HepG2 (cell line): Measurements from ENCODE around the gene CIAO3. TPM values are rescaled to one million over a fixed set of nuclear protein-coding genes. Genes with fewer than 3 reads are reported as not detected.
A peak's percentile ranks its signal among the peaks of the same experiment; 100 is the strongest.

Experiments
- ATF2 ChIP-seq: sonication (generic); formaldehyde crosslinking; IDR thresholded peaks from 2 replicates; pipeline ENCODE4 v1.4.0; 2020; ENCODE audit warnings: missing genetic modification reagents
- DNMT1 ChIP-seq: sonication (generic); formaldehyde crosslinking; IDR thresholded peaks from 2 replicates; pipeline ENCODE4 v1.5.1; 2020; ENCODE audit warnings: mild to moderate bottlenecking, missing genetic modification reagents
- HIC2 ChIP-seq: sonication (generic); formaldehyde crosslinking; IDR thresholded peaks from 2 replicates; pipeline ENCODE4 v1.9.0; 2022; ENCODE audit warnings: low read depth, missing genetic modification reagents
- LCORL ChIP-seq, 2 experiments: fragments of 450-650 bp in 1 of 2; sonication (generic) in 1 of 2; formaldehyde crosslinking in 1 of 2; IDR thresholded peaks; 2 replicates each; pipeline versions ENCODE4 v1.5.0 to v1.6.1; 2017 to 2020; ENCODE audit warnings: antibody characterized with exemption in 1 of 2, missing genetic modification reagents in 1 of 2
- SALL1 ChIP-seq: sonication (generic); formaldehyde crosslinking; IDR thresholded peaks from 2 replicates; pipeline ENCODE4 v1.8.0; 2022; ENCODE audit warnings: mild to moderate bottlenecking, missing genetic modification reagents
- SMAD9 ChIP-seq: sonication (generic); formaldehyde crosslinking; IDR thresholded peaks from 2 replicates; pipeline ENCODE4 v1.5.1; 2020; ENCODE audit warnings: mild to moderate bottlenecking, missing genetic modification reagents
- SNAPC4 ChIP-seq: sonication (generic); formaldehyde crosslinking; IDR thresholded peaks from 2 replicates; pipeline ENCODE4 v1.4.0; 2020; ENCODE audit warnings: mild to moderate bottlenecking, missing genetic modification reagents
- SPEN ChIP-seq: sonication (generic); formaldehyde crosslinking; IDR thresholded peaks from 2 replicates; pipeline ENCODE4 v1.5.1; 2020; ENCODE audit warnings: low read depth, mild to moderate bottlenecking, missing genetic modification reagents
- SYNCRIP ChIP-seq: fragments of 200-400 bp; formaldehyde crosslinking; IDR thresholded peaks from 2 replicates; pipeline ENCODE4 v1.6.1; 2018; ENCODE audit warnings: mild to moderate bottlenecking, low read depth, low read length; ENCODE audit not compliant: insufficient read depth
- TRIM24 ChIP-seq: sonication (generic); formaldehyde crosslinking; IDR thresholded peaks from 2 replicates; pipeline ENCODE4 v1.8.0; 2022; ENCODE audit warnings: mild to moderate bottlenecking, missing genetic modification reagents
- ZFP36L1 ChIP-seq: sonication (generic); formaldehyde crosslinking; IDR thresholded peaks from 2 replicates; pipeline ENCODE4 v1.8.0; 2022; ENCODE audit warnings: mild to moderate bottlenecking, missing genetic modification reagents, moderate library complexity
- ZFYVE20 ChIP-seq: sonication (generic); formaldehyde crosslinking; IDR thresholded peaks from 2 replicates; pipeline ENCODE4 v1.8.0; 2023; ENCODE audit warnings: low read depth, mild to moderate bottlenecking, moderate library complexity, missing genetic modification reagents, borderline replicate concordance
- ZNF552 ChIP-seq: sonication (generic); formaldehyde crosslinking; IDR thresholded peaks from 2 replicates; pipeline ENCODE4 v1.9.0; 2022; ENCODE audit warnings: missing genetic modification reagents, mild to moderate bottlenecking, borderline replicate concordance
- ZNF687 ChIP-seq: sonication (generic); formaldehyde crosslinking; IDR thresholded peaks from 2 replicates; pipeline ENCODE4 v1.5.1; 2020; ENCODE audit warnings: mild to moderate bottlenecking, missing genetic modification reagents, moderate library complexity
- ZNF7 ChIP-seq: IDR thresholded peaks from 2 replicates; pipeline ENCODE4 v1.6.1; 2016; ENCODE audit warnings: missing biosample characterization, missing genetic modification reagents
- polyA plus RNA-seq, 8 experiments: library from polyadenylated mRNA; depleted of rRNA in 3 of 8; stranded (reverse) in 7 of 8; unstranded in 1 of 8; fragments of >200 nt; fragmentation: Illumina TruSeq in 4 of 8; extraction: Trizol in 4 of 8; gene quantifications; 2 replicates each; pipeline versions ENCODE4 v1.2.1 to v1.2.3, GENCODE V29; 2011 to 2016; ENCODE audit warnings: low read depth in 4 of 8, missing spikeins in 1 of 8, mixed read lengths in 1 of 8; ENCODE audit not compliant: insufficient read depth in 1 of 8
- total RNA-seq, 5 experiments: library from RNA; depleted of rRNA; stranded (reverse); fragments of >200 nt; fragmentation: Illumina TruSeq; extraction: Trizol; gene quantifications; 2 replicates each; pipeline ENCODE4 v1.2.3, GENCODE V29; 2016; ENCODE audit warnings: low read depth in 1 of 5

The CIAO3 gene
- total and polyA plus RNA-seq, 2 of the 13 experiments (the other 11 are each of a cell fraction or from before 2014, with no cell fraction given): 21.7 to 25.0 TPM

DNA sequence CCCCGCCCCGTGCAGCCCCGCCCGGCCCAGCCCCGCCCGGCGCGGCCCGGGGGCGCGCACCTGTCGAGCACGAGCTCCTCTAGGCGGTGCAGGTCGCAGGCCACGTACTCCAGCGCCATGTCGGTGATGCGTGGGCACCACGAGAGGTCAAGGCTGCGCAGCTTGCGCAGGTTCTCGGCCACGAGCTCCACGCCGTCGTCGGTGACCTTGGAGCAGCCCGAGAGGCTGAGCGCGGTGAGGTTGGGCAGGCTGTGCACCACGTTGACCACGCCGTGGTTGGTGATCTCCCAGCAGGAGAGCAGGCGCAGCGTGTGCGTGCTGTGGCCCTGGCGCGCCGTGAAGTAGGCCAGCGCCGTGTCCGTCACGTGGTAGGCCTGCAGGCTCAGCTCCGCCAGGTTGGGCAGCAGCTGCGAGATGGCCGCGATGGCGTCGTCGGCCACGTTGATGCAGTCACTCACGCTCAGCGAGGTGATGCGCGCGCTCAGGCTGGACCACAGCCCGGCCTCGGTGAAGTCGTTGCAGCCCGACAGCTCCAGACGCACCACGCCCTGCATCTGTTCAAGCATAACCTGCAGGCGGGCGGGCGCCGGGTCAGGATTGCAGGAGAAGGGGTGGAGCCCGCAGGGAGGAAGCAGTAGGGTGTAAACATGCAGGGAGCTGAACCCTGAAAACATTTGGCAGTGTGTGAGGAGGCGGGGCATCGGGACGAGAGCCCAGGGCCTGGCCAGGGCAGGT lies 45.3 kb downstream of the CIAO3 start (continued):
- peak; percentile 65; the same call in 1 of the 2 replicates for TF ChIP-seq SNAPC4 (CRISPR knock-in tag)
- peak; percentile 37; the same call in 1 of the 2 replicates for TF ChIP-seq SPEN
- TF ChIP-seq ZNF7 (CRISPR knock-in tag): no peak
- 0 out of 2 replicates have a peak, but pooled peaks have one; percentile 44 for TF ChIP-seq ZNF552 (CRISPR knock-in tag)
- no peak for TF ChIP-seq TRIM24
- no peak for TF ChIP-seq ATF2
- TF ChIP-seq SYNCRIP: no peak
- TF ChIP-seq ZNF687 (CRISPR knock-in tag): peak; percentile 97
- TF ChIP-seq LCORL (IDR thresholded peaks at IDR 0.05): no peak
- no peak for TF ChIP-seq LCORL (CRISPR knock-in tag; IDR thresholded peaks at IDR 0.05)
- TF ChIP-seq ZFP36L1: peak; percentile 76; the same call in 1 of the 2 replicates
- TF ChIP-seq SALL1 (CRISPR knock-in tag): peak; percentile 79
- TF ChIP-seq SMAD9 (CRISPR knock-in tag): no peak
- TF ChIP-seq DNMT1 (CRISPR knock-in tag): no peak
- TF ChIP-seq HIC2: peak; percentile 58; the same call in 1 of the 2 replicates
- peak; percentile 85; the same call in 1 of the 2 replicates for TF ChIP-seq ZFYVE20 (CRISPR knock-in tag)
